Coronary artery (tissue), 2 donors: Measurements from ENCODE around the gene USPL1.

Source experiments
- DNase-seq: peaks from one replicate; pipeline ENCODE4 v3.0.0-alpha.2; 2017; ENCODE audit warnings: low spot score
- H3K27ac ChIP-seq, 2 donors: fragments of 200-600 bp; sonication (generic); one replicate each; pipeline ENCODE4 v1.5.1; 2016 to 2019
- H3K4me3 ChIP-seq: fragments of 200-600 bp; sonication (generic); 2 replicates; pipeline ENCODE4 v1.5.1; 2016; ENCODE audit warnings: mild to moderate bottlenecking, moderate library complexity
- TF ChIP-seq, protein P1 (sequence below): fragments of 200-600 bp; sonication (generic); IDR thresholded peaks from one replicate; pipeline ENCODE4 v1.5.1; 2019; ENCODE audit warnings: antibody characterized with exemption

Gene USPL1

DNA sequence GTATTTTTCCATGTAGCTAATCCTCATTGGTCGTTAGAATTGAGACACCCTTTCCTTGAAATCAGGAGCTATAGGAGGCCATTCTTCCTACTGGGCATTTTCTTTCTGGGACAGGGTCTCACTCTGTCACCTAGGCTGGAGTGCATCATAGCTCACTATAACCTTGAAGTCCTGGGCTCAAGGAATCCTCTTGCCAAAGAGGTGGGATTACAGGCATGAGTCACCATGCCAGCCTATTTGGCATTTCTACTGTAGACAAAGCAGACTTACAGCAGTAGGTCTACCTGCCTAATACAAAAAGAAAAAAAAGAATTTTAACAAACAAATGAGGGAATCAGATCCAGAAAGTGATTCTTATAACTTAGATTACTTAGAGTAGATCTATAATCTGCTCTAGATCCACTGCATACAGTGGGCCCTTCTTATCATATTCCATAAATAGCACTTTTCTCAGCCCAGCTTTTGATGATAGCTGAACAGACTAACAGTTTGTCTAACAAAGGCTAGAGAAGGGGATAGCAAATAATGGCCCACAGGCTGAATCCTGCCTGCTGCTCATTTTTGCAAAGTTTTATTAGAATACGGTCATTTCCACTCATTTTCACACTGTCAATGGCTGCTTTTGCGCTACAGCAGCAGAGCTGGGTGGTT, 36.7 kb upstream of the USPL1 start:
- H3K27ac ChIP-seq = no peak overlapping the region
- TF ChIP-seq, protein P1, sequence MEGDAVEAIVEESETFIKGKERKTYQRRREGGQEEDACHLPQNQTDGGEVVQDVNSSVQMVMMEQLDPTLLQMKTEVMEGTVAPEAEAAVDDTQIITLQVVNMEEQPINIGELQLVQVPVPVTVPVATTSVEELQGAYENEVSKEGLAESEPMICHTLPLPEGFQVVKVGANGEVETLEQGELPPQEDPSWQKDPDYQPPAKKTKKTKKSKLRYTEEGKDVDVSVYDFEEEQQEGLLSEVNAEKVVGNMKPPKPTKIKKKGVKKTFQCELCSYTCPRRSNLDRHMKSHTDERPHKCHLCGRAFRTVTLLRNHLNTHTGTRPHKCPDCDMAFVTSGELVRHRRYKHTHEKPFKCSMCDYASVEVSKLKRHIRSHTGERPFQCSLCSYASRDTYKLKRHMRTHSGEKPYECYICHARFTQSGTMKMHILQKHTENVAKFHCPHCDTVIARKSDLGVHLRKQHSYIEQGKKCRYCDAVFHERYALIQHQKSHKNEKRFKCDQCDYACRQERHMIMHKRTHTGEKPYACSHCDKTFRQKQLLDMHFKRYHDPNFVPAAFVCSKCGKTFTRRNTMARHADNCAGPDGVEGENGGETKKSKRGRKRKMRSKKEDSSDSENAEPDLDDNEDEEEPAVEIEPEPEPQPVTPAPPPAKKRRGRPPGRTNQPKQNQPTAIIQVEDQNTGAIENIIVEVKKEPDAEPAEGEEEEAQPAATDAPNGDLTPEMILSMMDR = no peak
- H3K4me3 ChIP-seq = no peak overlapping the region
- DNase-seq = no peak

DNA sequence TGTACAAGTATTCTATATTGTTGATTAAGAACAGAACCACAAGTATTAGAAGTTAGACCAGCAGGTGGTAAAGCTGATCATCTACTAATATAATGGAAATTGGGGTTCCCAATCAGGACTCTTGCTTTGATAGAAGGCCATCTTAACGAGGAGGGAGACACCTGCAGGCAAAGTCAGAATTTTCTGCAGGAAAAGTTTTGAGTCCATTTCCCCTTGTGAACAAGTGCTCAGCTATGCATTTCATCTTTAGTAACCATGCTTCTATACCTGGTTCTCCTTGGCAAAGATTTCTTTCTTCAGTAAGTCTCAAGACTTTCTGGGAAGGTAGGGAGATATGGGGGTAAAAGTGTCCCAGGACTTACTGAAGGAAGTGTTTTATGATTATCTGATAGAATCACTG, 36.1 kb upstream of the USPL1 start:
- Histone ChIP-seq H3K4me3 (no peak overlapping the region), H3K27ac (no peak overlapping the region)
- TF ChIP-seq, protein P1 = no peak
- no peak for DNase-seq

DNA sequence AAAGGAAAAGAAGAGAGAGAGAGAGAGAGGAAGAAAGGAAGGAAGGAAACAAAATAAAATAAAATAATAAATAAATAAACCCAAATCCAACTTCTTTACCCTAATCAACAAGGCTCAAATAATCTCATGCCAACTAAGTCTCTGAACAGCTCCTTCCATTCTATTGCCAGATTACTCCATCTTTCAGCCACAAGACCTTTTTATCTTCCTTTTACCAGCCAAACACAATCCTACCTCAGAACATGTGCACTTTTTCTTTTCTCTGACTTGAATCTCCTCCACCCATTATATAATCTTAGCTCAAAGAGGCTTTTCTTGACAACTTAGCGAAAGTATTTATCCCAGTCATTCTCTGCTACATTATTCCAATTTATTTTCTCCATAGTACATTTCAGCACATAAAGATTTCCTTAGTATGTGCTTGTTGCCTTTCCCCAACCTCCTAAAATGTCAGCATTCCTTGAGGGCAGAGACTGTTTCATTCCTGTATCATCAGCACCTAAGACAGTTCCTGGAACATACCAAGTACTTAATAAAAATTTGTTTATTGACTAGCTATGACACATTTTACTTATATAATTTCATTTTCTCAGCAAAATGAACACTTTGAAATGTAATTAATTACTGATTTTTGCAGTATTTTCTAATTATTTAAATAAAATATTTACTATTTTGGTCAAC, 33.5 kb upstream of the USPL1 start:
- Histone ChIP-seq H3K27ac (no peak overlapping the region), H3K4me3 (no peak overlapping the region)
- TF ChIP-seq, protein P1 = no peak
- DNase-seq = no peak

DNA sequence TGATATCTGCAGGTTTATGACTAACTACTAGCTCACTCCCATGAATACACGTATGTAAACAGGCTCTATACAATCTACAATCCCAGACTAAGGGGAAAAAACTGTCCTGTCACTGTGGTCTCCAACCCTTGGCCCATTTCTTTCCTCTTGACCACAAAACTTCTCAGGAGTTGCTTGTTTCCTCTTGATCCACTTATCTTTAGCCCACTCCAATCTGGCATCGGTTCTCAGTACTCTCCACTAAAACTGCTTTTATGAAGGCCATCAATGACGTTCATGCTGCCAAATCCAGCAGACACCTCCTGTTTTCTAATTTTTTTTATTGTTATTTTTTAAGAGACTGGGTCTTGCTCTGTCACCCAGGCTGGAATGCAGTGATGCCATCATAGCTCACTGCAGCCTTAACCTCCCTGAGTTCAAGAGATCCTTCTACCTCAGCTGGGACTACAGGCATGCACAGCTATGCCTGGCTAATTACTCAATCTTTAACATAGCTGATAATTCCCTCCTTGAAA, 31.9 kb upstream of the USPL1 start:
- DNase-seq = no peak
- H3K27ac ChIP-seq = no peak overlapping the region
- no peak overlapping the region for H3K4me3 ChIP-seq
- TF ChIP-seq, protein P1 = no peak

DNA sequence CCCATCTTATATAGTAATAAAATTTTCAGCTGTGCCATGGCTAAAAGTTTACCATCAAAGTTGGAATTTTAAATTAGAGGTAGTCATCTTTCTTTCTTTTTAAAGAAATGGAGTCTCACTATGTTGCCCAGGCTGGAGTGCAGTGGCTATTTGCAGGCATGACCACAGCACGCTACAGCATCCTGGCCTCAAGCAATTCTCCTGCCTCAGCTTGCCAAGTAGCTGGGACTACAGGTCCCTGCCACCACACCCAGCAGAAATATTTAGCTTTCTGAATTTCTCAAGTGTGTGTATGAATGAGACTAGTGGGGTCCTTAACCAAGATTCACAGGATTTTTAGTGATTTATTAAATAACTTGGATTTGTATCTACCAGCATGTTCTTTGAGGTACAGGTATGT, 30.5 kb upstream of the USPL1 start:
- TF ChIP-seq, protein P1 = no peak
- no peak overlapping the region for H3K27ac ChIP-seq
- no peak overlapping the region for H3K4me3 ChIP-seq
- DNase-seq = no peak

DNA sequence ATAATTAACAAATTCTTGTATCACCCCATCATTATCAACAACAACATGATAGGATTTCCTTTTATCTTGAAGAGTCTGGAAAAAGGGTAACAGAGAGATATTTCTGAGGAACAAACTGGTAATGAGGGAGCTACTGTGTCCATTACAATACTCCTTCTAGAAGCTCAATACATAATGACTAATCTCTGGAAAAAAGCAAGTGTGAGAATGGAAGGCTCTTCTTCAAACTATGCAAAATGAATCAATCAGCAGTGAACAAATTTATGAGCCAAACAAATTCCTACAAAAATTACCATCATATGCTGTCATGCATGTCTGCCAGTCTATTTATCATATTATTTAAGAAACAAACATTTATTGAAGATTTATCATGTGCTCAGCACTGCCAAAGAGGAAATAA, 30.0 kb upstream of the USPL1 start:
- H3K4me3 ChIP-seq = no peak overlapping the region
- TF ChIP-seq, protein P1 = no peak
- H3K27ac ChIP-seq = no peak overlapping the region
- no peak for DNase-seq

DNA sequence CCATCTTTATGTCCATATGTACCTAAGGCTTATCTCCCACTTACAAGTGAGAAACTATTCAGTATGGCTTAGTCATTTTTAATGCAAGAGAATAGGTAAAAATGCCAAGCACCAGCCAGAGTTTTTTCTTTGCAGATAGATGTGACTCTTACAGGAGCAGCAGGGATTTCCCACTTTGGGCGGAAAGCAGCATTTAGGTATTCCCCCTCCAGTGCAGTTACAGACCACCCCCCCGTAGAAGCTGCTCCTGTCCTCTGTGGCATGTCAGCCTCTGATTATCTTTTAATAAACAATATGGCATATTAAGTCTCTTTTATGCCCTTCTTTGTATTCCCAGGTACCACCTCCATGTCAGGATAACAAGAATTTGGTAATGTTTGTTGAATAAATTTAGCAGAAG, 24.7 kb upstream of the USPL1 start:
- TF ChIP-seq, protein P1 = no peak
- Histone ChIP-seq H3K27ac (no peak overlapping the region), H3K4me3 (no peak overlapping the region)
- DNase-seq = no peak
